H1 (cell line): ENCODE data around the gene FCAR. TPM values are rescaled to one million over a fixed set of nuclear protein-coding genes. Genes with fewer than 3 reads are reported as not detected.

ENCODE experiments used
- CTCF ChIA-PET: fragments of 300-600 bp; sonication (Branson Sonifier 250); formaldehyde crosslinking; loops from one replicate; lab custom pipeline; 2021; ENCODE audit not compliant: partially characterized antibody; lab: Charles Lee
- POLR2A ChIA-PET: fragments of 300-600 bp; sonication (Branson Sonifier 250); formaldehyde crosslinking; loops from one replicate; lab custom pipeline; 2021; ENCODE audit warnings: inconsistent platforms; ENCODE audit not compliant: partially characterized antibody; lab: Charles Lee
- DNase-seq, 2 experiments: peaks; one replicate each; pipeline versions ENCODE4 v3.0.0 to v3.0.0-alpha.2; 2010 to 2022; ENCODE audit warnings: low spot score in 2 of 2, low read depth in 1 of 2, mixed read lengths in 1 of 2
- FAIRE-seq: peaks from 2 replicates; lab custom pipeline; 2011; peaks lifted over from hg19 to GRCh38; lab: Jason Lieb, UNC
- H2AFZ ChIP-seq: 2 replicates; pipeline ENCODE4 v1.8.1; 2012; ENCODE audit warnings: low read length, inconsistent platforms
- H2AK5ac ChIP-seq: 2 replicates; pipeline ENCODE4 v1.6.1; 2013; ENCODE audit warnings: low read depth, low read length
- H2BK120ac ChIP-seq: replicated peaks from 2 replicates; pipeline ENCODE3; 2013; ENCODE audit warnings: low read depth, low read length, inconsistent platforms
- H2BK12ac ChIP-seq: 2 replicates; pipeline ENCODE4 v1.6.1; 2013; ENCODE audit warnings: low read depth, low read length
- H2BK15ac ChIP-seq: 2 replicates; pipeline ENCODE4 v1.6.1; 2013; ENCODE audit warnings: low read length
- H2BK20ac ChIP-seq: 2 replicates; pipeline ENCODE4 v1.6.1; 2013; ENCODE audit warnings: low read length
- H2BK5ac ChIP-seq: 2 replicates; pipeline ENCODE4 v1.6.1; 2013; ENCODE audit warnings: low read depth, low read length
- H3K14ac ChIP-seq: 2 replicates; pipeline ENCODE4 v1.6.1; 2013; ENCODE audit warnings: inconsistent platforms; ENCODE audit not compliant: insufficient read length
- H3K18ac ChIP-seq: 2 replicates; pipeline ENCODE4 v1.6.1; 2013; ENCODE audit warnings: low read length; ENCODE audit errors: extremely low read depth
- H3K23ac ChIP-seq: 2 replicates; pipeline ENCODE4 v1.6.1; 2013; ENCODE audit warnings: inconsistent platforms; ENCODE audit not compliant: insufficient read length
- H3K23me2 ChIP-seq: 2 replicates; pipeline ENCODE4 v1.6.1; 2013; ENCODE audit warnings: low read depth, low read length
- H3K27ac ChIP-seq: 2 replicates; pipeline ENCODE4 v1.6.1; 2011; ENCODE audit warnings: low read depth, low read length, inconsistent platforms
- H3K27me3 ChIP-seq, 4 experiments: replicated peaks in 1 of 4; 1 replicate in 1 of 4; 2 replicates in 3 of 4; pipeline versions ENCODE4 v1.6.1 to v1.8.1; 2011 to 2013; ENCODE audit warnings: low read length in 3 of 4, mild to moderate bottlenecking in 3 of 4, inconsistent platforms in 2 of 4, mixed read lengths in 2 of 4, moderate library complexity in 1 of 4; ENCODE audit not compliant: control insufficient read depth in 3 of 4, insufficient read depth in 3 of 4; ENCODE audit errors: extremely low read depth in 1 of 4
- H3K36me3 ChIP-seq, 4 experiments: 2 replicates each; pipeline versions ENCODE4 v1.6.1 to v1.8.1; 2011 to 2013; ENCODE audit warnings: mild to moderate bottlenecking in 4 of 4, low read length in 3 of 4, moderate library complexity in 2 of 4, control low read depth in 1 of 4, inconsistent platforms in 1 of 4; ENCODE audit not compliant: insufficient read depth in 4 of 4, control insufficient read depth in 2 of 4
- H3K4ac ChIP-seq: replicated peaks from 2 replicates; pipeline ENCODE3; 2013; ENCODE audit warnings: low read length, low read depth, mixed read lengths, inconsistent platforms; ENCODE audit not compliant: insufficient read length
- H3K4me1 ChIP-seq, 4 experiments: replicated peaks in 1 of 4; 1 replicate in 1 of 4; 2 replicates in 3 of 4; pipeline versions ENCODE4 v1.6.1 to v1.8.1; 2011 to 2013; ENCODE audit warnings: low read length in 3 of 4, inconsistent platforms in 2 of 4, mixed read lengths in 1 of 4; ENCODE audit not compliant: insufficient read depth in 4 of 4, control insufficient read depth in 3 of 4
- H3K4me2 ChIP-seq, 2 experiments: 2 replicates each; pipeline versions ENCODE4 v1.6.1 to v1.8.1; 2011 to 2013; ENCODE audit warnings: low read depth in 2 of 2, low read length in 2 of 2, control low read depth in 1 of 2, inconsistent platforms in 1 of 2, mild to moderate bottlenecking in 1 of 2; ENCODE audit not compliant: insufficient read depth in 1 of 2
- H3K4me3 ChIP-seq, 4 experiments: fragments of 200-600, 300-600 bp in 1 of 4; sonication (generic), shearing (Covaris generic), sonication (Bioruptor Twin) in 1 of 4; 2 replicates each; pipeline versions ENCODE4 v1.5.1 to v1.8.1; 2011 to 2016; ENCODE audit warnings: low read length in 4 of 4, low read depth in 3 of 4, control low read depth in 2 of 4, inconsistent platforms in 2 of 4, mild to moderate bottlenecking in 2 of 4, mixed read lengths in 1 of 4, moderate library complexity in 1 of 4; ENCODE audit not compliant: insufficient read depth in 2 of 4; ENCODE audit errors: extremely low read depth in 1 of 4
- H3K56ac ChIP-seq: replicated peaks from 2 replicates; pipeline ENCODE3; 2013; ENCODE audit warnings: low read depth, mild to moderate bottlenecking, mixed read lengths, low read length, inconsistent platforms; ENCODE audit not compliant: insufficient read length
- H3K79me1 ChIP-seq: 2 replicates; pipeline ENCODE4 v1.6.1; 2013; ENCODE audit warnings: low read depth, low read length, control low read depth
- H3K79me2 ChIP-seq, 2 experiments: 2 replicates each; pipeline versions ENCODE4 v1.6.1 to v1.8.1; 2012 to 2013; ENCODE audit warnings: low read length in 2 of 2, mild to moderate bottlenecking in 2 of 2, inconsistent platforms in 1 of 2; ENCODE audit not compliant: insufficient read depth in 2 of 2, control insufficient read depth in 1 of 2
- H3K9ac ChIP-seq, 4 experiments: replicated peaks in 1 of 4; 1 replicate in 1 of 4; 2 replicates in 3 of 4; pipeline versions ENCODE4 v1.6.1 to v1.8.1; 2011 to 2013; ENCODE audit warnings: low read depth in 3 of 4, low read length in 3 of 4, control low read depth in 2 of 4, mild to moderate bottlenecking in 2 of 4, moderate library complexity in 2 of 4, inconsistent platforms in 1 of 4; ENCODE audit errors: extremely low read depth in 1 of 4
- H3K9me3 ChIP-seq, 2 experiments: 2 replicates each; pipeline versions ENCODE4 v1.6.1 to v1.8.1; 2012 to 2013; ENCODE audit warnings: mild to moderate bottlenecking in 2 of 2, moderate library complexity in 2 of 2, control low read depth in 1 of 2, inconsistent platforms in 1 of 2, low read depth in 1 of 2, low read length in 1 of 2, mixed read lengths in 1 of 2; ENCODE audit not compliant: insufficient read depth in 2 of 2
- H4K20me1 ChIP-seq, 2 experiments: replicated peaks in 1 of 2; 2 replicates each; pipeline versions ENCODE3 to v1.8.1; 2011 to 2013; ENCODE audit warnings: inconsistent platforms in 2 of 2, low read length in 2 of 2, mild to moderate bottlenecking in 1 of 2; ENCODE audit not compliant: insufficient read depth in 2 of 2, control insufficient read depth in 1 of 2
- H4K5ac ChIP-seq: 2 replicates; pipeline ENCODE4 v1.6.1; 2013; ENCODE audit warnings: low read length, low read depth, mixed read lengths, inconsistent platforms; ENCODE audit not compliant: insufficient read length
- H4K8ac ChIP-seq: 2 replicates; pipeline ENCODE4 v1.8.0; 2013; ENCODE audit warnings: mild to moderate bottlenecking, moderate library complexity, low read length, inconsistent platforms; ENCODE audit not compliant: insufficient read depth; ENCODE audit errors: extremely low read depth
- H4K91ac ChIP-seq: replicated peaks from 2 replicates; pipeline ENCODE3; 2013; ENCODE audit warnings: low read length, mixed read lengths, inconsistent platforms; ENCODE audit not compliant: insufficient read length
- ASH2L ChIP-seq: fragments of 200-600, 300-600 bp; sonication (generic); IDR thresholded peaks from one replicate; pipeline ENCODE4 v1.7.1; 2017; ENCODE audit warnings: low read length
- BRCA1 ChIP-seq: IDR thresholded peaks from 2 replicates; pipeline ENCODE4 v1.6.1; 2012; ENCODE audit warnings: low read depth, low read length, improper control_type of control experiment
- EZH2 ChIP-seq: fragments of 200-600 bp; sonication (generic); IDR thresholded peaks from 2 replicates; pipeline ENCODE4 v1.7.1; 2012; ENCODE audit warnings: low read depth, mild to moderate bottlenecking, moderate library complexity, low read length, inconsistent platforms; ENCODE audit not compliant: severe bottlenecking
- KDM1A ChIP-seq: fragments of 200-600, 300-600 bp; sonication (generic); IDR thresholded peaks from 2 replicates; pipeline ENCODE4 v1.7.1; 2016; ENCODE audit warnings: mild to moderate bottlenecking, low read length, borderline replicate concordance
- POLR2AphosphoS5 ChIP-seq: IDR thresholded peaks from 2 replicates; pipeline ENCODE4 v1.6.1; 2011; ENCODE audit warnings: low read depth, low read length
- SIX5 ChIP-seq: IDR thresholded peaks from 2 replicates; pipeline ENCODE4 v1.6.1; 2011; ENCODE audit warnings: mild to moderate bottlenecking, low read depth, low read length
- WGBS, 2 experiments: shearing (Covaris generic) in 1 of 2; methylation state at CpG; one replicate each; pipeline versions ENCODE4 v1.1.6 to v1.1.7; 2013 to 2015; ENCODE audit warnings: low lambda C conversion rate in 2 of 2, mixed read lengths in 2 of 2, inconsistent platforms in 1 of 2, low coverage in 1 of 2, missing lambda C conversion rate in 1 of 2; ENCODE audit not compliant: insufficient replicate concordance in 2 of 2, insufficient coverage in 1 of 2, insufficient read length in 1 of 2; ENCODE audit errors: extremely low coverage in 1 of 2, missing lambda C conversion rate in 1 of 2; 5-methylcytosine and 5-hydroxymethylcytosine counted together
- polyA plus RNA-seq, 7 experiments: library from polyadenylated mRNA; depleted of rRNA in 3 of 7; stranded (reverse) in 5 of 7; unstranded in 2 of 7; fragments of >200 nt in 5 of 7; fragments of 200-250 nt in 2 of 7; gene quantifications; 1 replicate in 5 of 7; 2 replicates in 1 of 7; 4 replicates in 1 of 7; pipeline versions ENCODE4 v1.2.1 to v1.2.3, GENCODE V29; 2011 to 2013; ENCODE audit warnings: missing spikeins in 2 of 7, mixed read lengths in 2 of 7
- total RNA-seq: library from RNA; stranded (reverse); fragmentation: NEBNext Ultra II Directional; extraction: Animal tissue kit (Norgen Biotek cat#: 25700); gene quantifications from 2 replicates; pipeline ENCODE4 v1.2.1, GENCODE V29; 2021

Gene FCAR
- total and polyA plus RNA-seq, 2 of the 8 experiments (the other 6 are each of a cell fraction or from before 2014, with no cell fraction given): not detected

DNA sequence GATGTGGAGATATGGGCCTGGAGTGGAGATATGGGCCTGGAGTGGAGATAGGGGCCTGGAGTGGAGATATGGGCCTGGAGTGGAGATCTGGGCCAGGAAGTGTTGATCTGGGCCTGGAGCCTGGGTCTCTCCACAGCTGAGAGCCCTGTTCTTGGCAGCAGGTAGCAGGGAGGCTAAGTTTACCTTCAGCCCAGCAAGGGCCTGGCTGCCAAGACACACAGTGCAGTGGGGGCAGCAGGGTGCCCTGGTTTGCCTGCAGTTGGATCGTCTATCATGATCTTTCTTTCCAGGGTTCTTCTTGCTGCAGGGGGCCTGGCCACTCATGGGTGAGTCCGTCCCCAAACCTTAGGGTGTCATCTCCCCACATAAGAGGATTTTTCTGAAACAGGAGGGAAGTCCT is 23.1 kb upstream of the FCAR start:
- H3K9me3 ChIP-seq: peaks cover 59 to 75% of the 10 kb centered on the region in 2 experiments
- no peak overlapping the region for H2AFZ ChIP-seq
- POLR2A ChIA-PET: no interaction called here
- H3K4me1 ChIP-seq: no peaks in the 10 kb centered on the region
- no peak overlapping the region for H2BK120ac ChIP-seq
- H3K23ac ChIP-seq: no peak overlapping the region
- H2BK12ac ChIP-seq: no peak overlapping the region
- no peak overlapping the region for H2AK5ac ChIP-seq
- FAIRE-seq (no peak), DNase-seq (no peak)
- H3K4me2 ChIP-seq: no peak overlapping the region
- no peaks in the 10 kb centered on the region for H3K36me3 ChIP-seq
- no peak overlapping the region for H3K18ac ChIP-seq
- no peak overlapping the region for H3K56ac ChIP-seq
- H2BK5ac ChIP-seq: no peak overlapping the region
- H4K91ac ChIP-seq: no peak overlapping the region
- WGBS, 2 experiments: 67% methylated on average over 2 of the region's 2 CpGs; no CpG with 5 or more reads in 1 of the 2 experiments
- no peak overlapping the region for H3K4ac ChIP-seq
- H2BK15ac ChIP-seq: no peak overlapping the region
- CTCF ChIA-PET: no interaction called here
- H3K9ac ChIP-seq: no peak overlapping the region
- H3K79me1 ChIP-seq: no peaks in the 10 kb centered on the region
- no peak overlapping the region for H4K8ac ChIP-seq
- H2BK20ac ChIP-seq: no peak overlapping the region
- no peak overlapping the region for H4K5ac ChIP-seq
- no peaks in the 10 kb centered on the region for H3K27me3 ChIP-seq
- H3K23me2 ChIP-seq: no peaks in the 10 kb centered on the region
- H3K4me3 ChIP-seq: no peak overlapping the region
- no peak overlapping the region for H3K14ac ChIP-seq
- no peak overlapping the region for H3K27ac ChIP-seq
- no peaks in the 10 kb centered on the region for H4K20me1 ChIP-seq
- H3K79me2 ChIP-seq: no peaks in the 10 kb centered on the region
- TF ChIP-seq SIX5 (no peak), POLR2AphosphoS5 (no peak), KDM1A (no peak), BRCA1 (no peak), ASH2L (no peak), EZH2 (no peak)
